PC-3 (cell line): ENCODE measurements around the gene HCN4. TPM values are rescaled to one million over a fixed set of nuclear protein-coding genes. Genes with fewer than 3 reads are reported as not detected.

ENCODE experiments used
- ATAC-seq: fragments of 200-7000 bp; cut with Tn5 transposase; 2 replicates; pipeline ENCODE4 v1.9.1; 2020; ENCODE audit warnings: mild to moderate bottlenecking, moderate library complexity
- BruUV-seq: library from RNA; stranded (reverse); fragments of 400-500 nt; replicated peaks from 2 replicates; lab custom pipeline; 2021; lab: Mats Ljungman, UMichigan
- CTCF ChIA-PET: fragments of 300-600 bp; sonication (Branson Sonifier 250); formaldehyde crosslinking; loops from one replicate; lab custom pipeline; 2022; ENCODE audit warnings: antibody characterized with exemption; lab: Charles Lee
- POLR2A ChIA-PET: fragments of 300-600 bp; sonication (Branson Sonifier 250); formaldehyde crosslinking; loops from one replicate; lab custom pipeline; 2022; ENCODE audit warnings: antibody characterized with exemption; ENCODE audit not compliant: unreplicated experiment; lab: Charles Lee
- DNase-seq: peaks from one replicate; pipeline ENCODE4 v3.0.0-alpha.2; 2015
- H2AFZ ChIP-seq: fragments of 300-600 bp; sonication (generic); 2 replicates; pipeline ENCODE4 v1.6.0; 2016; ENCODE audit warnings: antibody characterized with exemption, low read length
- H3F3A ChIP-seq: fragments of 300-600 bp; sonication (generic); one replicate; pipeline ENCODE4 v1.6.0; 2017; ENCODE audit warnings: antibody characterized with exemption, low read length, control low read depth, mild to moderate bottlenecking; ENCODE audit not compliant: unreplicated experiment
- H3K27ac ChIP-seq: fragments of 300-600 bp; sonication (generic); 2 replicates; pipeline ENCODE4 v1.5.1; 2016; ENCODE audit warnings: mild to moderate bottlenecking, low read length
- H3K27me3 ChIP-seq: fragments of 300-600 bp; sonication (generic); 2 replicates; pipeline ENCODE4 v1.6.1; 2016; ENCODE audit warnings: low read length, mixed read lengths
- H3K36me3 ChIP-seq: fragments of 300-600 bp; sonication (generic); 2 replicates; pipeline ENCODE4 v1.6.1; 2016; ENCODE audit warnings: low read depth, mixed run types, low read length, mixed read lengths
- H3K4me1 ChIP-seq: fragments of 300-600 bp; sonication (generic); 2 replicates; pipeline ENCODE4 v1.5.1; 2016; ENCODE audit warnings: low read length; ENCODE audit not compliant: insufficient read depth
- H3K4me2 ChIP-seq: fragments of 300-600 bp; sonication (generic); 2 replicates; pipeline ENCODE4 v1.6.0; 2016; ENCODE audit warnings: low read length
- H3K4me3 ChIP-seq: fragments of 300-600 bp; sonication (generic); 2 replicates; pipeline ENCODE4 v1.5.1; 2016; ENCODE audit warnings: mild to moderate bottlenecking, low read length, mixed read lengths
- H3K79me2 ChIP-seq: fragments of 300-600 bp; sonication (generic); 2 replicates; pipeline ENCODE4 v1.6.1; 2017; ENCODE audit warnings: low read length, mixed read lengths
- H3K9ac ChIP-seq: fragments of 300-600 bp; sonication (generic); 2 replicates; pipeline ENCODE4 v1.6.0; 2016; ENCODE audit warnings: mild to moderate bottlenecking, low read length
- H3K9me2 ChIP-seq: fragments of 300-600 bp; sonication (generic); replicated peaks from 2 replicates; pipeline ENCODE4 v1.6.1; 2016; ENCODE audit warnings: mixed run types, low read length, mixed read lengths
- H3K9me3 ChIP-seq: fragments of 300-600 bp; sonication (generic); 2 replicates; pipeline ENCODE4 v1.6.1; 2016; ENCODE audit warnings: low read length, mixed read lengths
- H4K20me1 ChIP-seq: fragments of 300-600 bp; sonication (generic); 2 replicates; pipeline ENCODE4 v1.6.1; 2016; ENCODE audit warnings: low read length, mixed read lengths
- EZH2 ChIP-seq: fragments of 300-600 bp; sonication (generic); IDR thresholded peaks from one replicate; pipeline ENCODE4 v1.6.1; 2017; ENCODE audit warnings: antibody characterized with exemption, mild to moderate bottlenecking, low read length; ENCODE audit not compliant: unreplicated experiment
- EZH2phosphoT487 ChIP-seq: fragments of 300-600 bp; sonication (generic); IDR thresholded peaks from 2 replicates; pipeline ENCODE4 v1.6.1; 2018; ENCODE audit warnings: mild to moderate bottlenecking, antibody characterized with exemption, low read length, borderline replicate concordance
- intact Hi-C: fragments of 100-400 bp; cut with micrococcal nuclease; formaldehyde crosslinking; loops from 2 replicates; pipeline ENCODE4 v1.9.0; 2023
- total RNA-seq: library from RNA; depleted of rRNA; stranded (reverse); fragments of >200 nt; gene quantifications from 2 replicates; pipeline ENCODE4 v1.2.3, GENCODE V29; 2014
- TF ChIP-seq, protein P1 (sequence below): fragments of 300-600 bp; sonication (generic); conservative IDR thresholded peaks from 2 replicates; pipeline ENCODE4 v1.5.1; 2017; ENCODE audit warnings: antibody characterized with exemption, low read depth, mild to moderate bottlenecking, low read length

The HCN4 gene
- total RNA-seq, 1 experiment from 2014 or later: not detected

DNA sequence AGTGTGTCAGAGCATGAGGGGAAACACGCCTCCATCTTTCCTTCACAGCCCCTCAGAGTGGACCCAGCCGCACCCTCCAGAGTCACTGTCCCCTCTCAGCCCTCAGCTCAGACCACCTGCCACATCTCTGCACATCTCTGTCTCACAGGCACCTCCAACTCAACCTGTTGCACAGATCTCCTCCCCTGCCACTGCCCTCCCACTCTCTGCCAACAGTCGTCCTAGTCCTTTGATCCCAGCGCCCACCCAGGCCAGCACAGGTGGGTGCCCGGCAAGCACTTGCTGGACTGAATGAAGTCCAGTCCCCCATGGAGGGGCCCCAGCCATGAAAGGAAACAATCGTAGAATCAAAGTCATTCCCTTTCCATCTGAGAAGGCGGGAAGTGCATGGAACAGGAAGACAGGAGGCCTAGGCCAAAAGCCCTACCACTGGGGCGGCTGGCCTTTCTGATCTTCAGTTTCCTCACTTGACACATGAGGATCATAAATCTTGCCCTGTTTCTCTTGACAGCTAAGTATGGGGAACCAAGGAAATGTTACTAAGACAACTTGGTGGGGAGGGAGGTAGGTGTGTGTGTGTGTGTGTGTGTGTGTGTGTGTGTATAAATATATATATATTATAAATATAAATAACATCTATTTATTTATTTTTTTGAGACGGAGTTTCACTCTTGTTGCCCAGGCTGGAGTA lies 28.1 kb downstream of the HCN4 start:
- no peak overlapping the region for H3K27ac ChIP-seq
- H2AFZ ChIP-seq: no peak overlapping the region
- no peaks in the 10 kb centered on the region for H3K36me3 ChIP-seq
- CTCF ChIA-PET: no interaction called here
- H3K4me1 ChIP-seq: no peaks in the 10 kb centered on the region
- no peak for DNase-seq
- ATAC-seq: no peak
- POLR2A ChIA-PET: no interaction called here
- no peaks in the 10 kb centered on the region for H3F3A ChIP-seq
- no peaks in the 10 kb centered on the region for H3K9me3 ChIP-seq
- no peak overlapping the region for H3K4me2 ChIP-seq
- no peak overlapping the region for H3K4me3 ChIP-seq
- no TSS peak for BruUV-seq
- no peaks in the 10 kb centered on the region for H3K79me2 ChIP-seq
- no peaks in the 10 kb centered on the region for H4K20me1 ChIP-seq
- no peaks in the 10 kb centered on the region for H3K9me2 ChIP-seq
- no peak overlapping the region for H3K9ac ChIP-seq
- peaks cover 24% of the 10 kb centered on the region for H3K27me3 ChIP-seq
- TF ChIP-seq EZH2phosphoT487 (no peak), EZH2 (no peak)
- TF ChIP-seq, protein P1, sequence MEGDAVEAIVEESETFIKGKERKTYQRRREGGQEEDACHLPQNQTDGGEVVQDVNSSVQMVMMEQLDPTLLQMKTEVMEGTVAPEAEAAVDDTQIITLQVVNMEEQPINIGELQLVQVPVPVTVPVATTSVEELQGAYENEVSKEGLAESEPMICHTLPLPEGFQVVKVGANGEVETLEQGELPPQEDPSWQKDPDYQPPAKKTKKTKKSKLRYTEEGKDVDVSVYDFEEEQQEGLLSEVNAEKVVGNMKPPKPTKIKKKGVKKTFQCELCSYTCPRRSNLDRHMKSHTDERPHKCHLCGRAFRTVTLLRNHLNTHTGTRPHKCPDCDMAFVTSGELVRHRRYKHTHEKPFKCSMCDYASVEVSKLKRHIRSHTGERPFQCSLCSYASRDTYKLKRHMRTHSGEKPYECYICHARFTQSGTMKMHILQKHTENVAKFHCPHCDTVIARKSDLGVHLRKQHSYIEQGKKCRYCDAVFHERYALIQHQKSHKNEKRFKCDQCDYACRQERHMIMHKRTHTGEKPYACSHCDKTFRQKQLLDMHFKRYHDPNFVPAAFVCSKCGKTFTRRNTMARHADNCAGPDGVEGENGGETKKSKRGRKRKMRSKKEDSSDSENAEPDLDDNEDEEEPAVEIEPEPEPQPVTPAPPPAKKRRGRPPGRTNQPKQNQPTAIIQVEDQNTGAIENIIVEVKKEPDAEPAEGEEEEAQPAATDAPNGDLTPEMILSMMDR: no peak
- intact Hi-C loops: no loop called here

GRCh38 chr15:73338606-73339374 lies 30.0 kb downstream of the HCN4 start:
- no peaks in the 10 kb centered on the region for H4K20me1 ChIP-seq
- H3K4me1 ChIP-seq: no peaks in the 10 kb centered on the region
- peaks cover 32% of the 10 kb centered on the region for H3K27me3 ChIP-seq
- H2AFZ ChIP-seq: no peak overlapping the region
- no peak overlapping the region for H3K27ac ChIP-seq
- no peak overlapping the region for H3K9ac ChIP-seq
- no TSS peak for BruUV-seq
- H3K9me3 ChIP-seq: no peaks in the 10 kb centered on the region
- H3K4me3 ChIP-seq: no peak overlapping the region
- ChIA-PET POLR2A (interaction anchor here (0.6 kb wide), 1 partner anchor 192 kb away, joined by 4 read pairs; no protein-coding TSS in a partner anchor), CTCF (no interaction called here)
- H3K79me2 ChIP-seq: no peaks in the 10 kb centered on the region
- H3K4me2 ChIP-seq: no peak overlapping the region
- ATAC-seq (no peak), DNase-seq (no peak)
- no peaks in the 10 kb centered on the region for H3K36me3 ChIP-seq
- H3F3A ChIP-seq: no peaks in the 10 kb centered on the region
- TF ChIP-seq EZH2 (no peak), EZH2phosphoT487 (no peak)
- TF ChIP-seq, protein P1: no peak
- intact Hi-C loops: no loop called here
- no peaks in the 10 kb centered on the region for H3K9me2 ChIP-seq

DNA sequence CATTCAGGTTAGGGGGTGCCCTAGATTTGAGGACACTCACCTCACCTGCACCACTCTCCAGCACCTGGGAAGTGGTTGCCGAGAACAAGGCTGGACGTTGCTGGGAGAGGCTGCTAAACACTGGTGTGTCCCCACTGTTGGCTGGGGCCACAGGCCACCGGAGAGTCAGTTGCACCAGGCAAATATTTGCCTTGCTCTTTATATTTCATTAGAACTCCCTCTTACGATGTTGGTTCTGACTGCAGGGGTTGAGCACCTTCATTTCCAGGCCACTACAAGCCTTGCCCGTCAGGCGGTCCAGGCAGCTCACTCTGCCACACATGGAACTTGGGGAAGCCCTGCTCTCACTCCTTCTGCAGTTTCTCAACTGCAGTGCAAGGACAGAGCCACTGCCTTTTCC lies 30.7 kb downstream of the HCN4 start:
- ChIA-PET POLR2A (no interaction called here), CTCF (no interaction called here)
- H3K4me1 ChIP-seq: no peaks in the 10 kb centered on the region
- no peaks in the 10 kb centered on the region for H3K9me2 ChIP-seq
- no peaks in the 10 kb centered on the region for H4K20me1 ChIP-seq
- no peaks in the 10 kb centered on the region for H3F3A ChIP-seq
- H3K9ac ChIP-seq: no peak overlapping the region
- no TSS peak for BruUV-seq
- intact Hi-C loops: no loop called here
- no peak for DNase-seq
- no peak overlapping the region for H3K4me2 ChIP-seq
- H3K27me3 ChIP-seq: peaks cover 32% of the 10 kb centered on the region
- TF ChIP-seq, protein P1: no peak
- TF ChIP-seq EZH2 (no peak), EZH2phosphoT487 (no peak)
- H3K79me2 ChIP-seq: no peaks in the 10 kb centered on the region
- no peaks in the 10 kb centered on the region for H3K36me3 ChIP-seq
- H3K4me3 ChIP-seq: no peak overlapping the region
- no peak overlapping the region for H3K27ac ChIP-seq
- no peak overlapping the region for H2AFZ ChIP-seq
- no peak for ATAC-seq
- no peaks in the 10 kb centered on the region for H3K9me3 ChIP-seq
